CD4-positive, CD25-positive, alpha-beta regulatory T cell (primary cell): ENCODE measurements around the gene CCDC134. TPM values are rescaled to one million over a fixed set of nuclear protein-coding genes. Genes with fewer than 3 reads are reported as not detected.

ENCODE experiments used
- ATAC-seq, 2 donors: fragments of 150-1000 bp; cut with Tn5 transposase; one replicate each; pipeline ENCODE4 v1.10.0; 2021; ENCODE audit warnings: low read depth in 2 of 2, moderate number of reproducible peaks in 2 of 2, moderate library complexity in 1 of 2
- DNase-seq, 3 donors: peaks; one replicate each; pipeline versions ENCODE4 v3.0.0 to v3.0.0-alpha.2; 2012 to 2022; ENCODE audit warnings: mixed read lengths in 1 of 3
- H3K27ac ChIP-seq: one replicate; pipeline ENCODE4 v1.7.0; 2013; ENCODE audit warnings: mild to moderate bottlenecking, low read length; ENCODE audit not compliant: insufficient read depth, poor library complexity, severe bottlenecking
- H3K27me3 ChIP-seq: one replicate; pipeline ENCODE4 v1.7.0; 2013; ENCODE audit warnings: low read length; ENCODE audit not compliant: control insufficient read depth, insufficient read depth
- H3K36me3 ChIP-seq: one replicate; pipeline ENCODE4 v1.7.0; 2013; ENCODE audit warnings: mild to moderate bottlenecking, low read length, moderate library complexity; ENCODE audit not compliant: control insufficient read depth, insufficient read depth
- H3K4me1 ChIP-seq: 2 replicates; pipeline ENCODE4 v1.7.0; 2013; ENCODE audit warnings: mild to moderate bottlenecking, low read length; ENCODE audit not compliant: insufficient read depth, control insufficient read depth, poor library complexity, severe bottlenecking
- H3K4me3 ChIP-seq: one replicate; pipeline ENCODE4 v1.7.0; 2013; ENCODE audit warnings: low read depth, mild to moderate bottlenecking, low read length, moderate library complexity
- H3K9me3 ChIP-seq, 2 experiments: 1 replicate in 1 of 2; 2 replicates in 1 of 2; pipeline ENCODE4 v1.7.0; 2013; ENCODE audit warnings: low read length in 2 of 2, mild to moderate bottlenecking in 1 of 2, moderate library complexity in 1 of 2; ENCODE audit not compliant: control insufficient read depth in 2 of 2
- H3K27ac Mint-ChIP-seq, 3 donors: one replicate each; pipeline ENCODE4 v1.8.0; 2020 to 2022; ENCODE audit warnings: mild to moderate bottlenecking in 3 of 3, mixed read lengths in 3 of 3, moderate library complexity in 2 of 3
- H3K27me3 Mint-ChIP-seq: one replicate; pipeline ENCODE4 v1.8.0; 2022; ENCODE audit warnings: mild to moderate bottlenecking, mixed read lengths
- H3K36me3 Mint-ChIP-seq: one replicate; pipeline ENCODE4 v1.8.0; 2020; ENCODE audit warnings: mixed read lengths
- H3K4me1 Mint-ChIP-seq, 4 donors: one replicate each; pipeline ENCODE4 v1.8.0; 2020 to 2022; ENCODE audit warnings: mixed read lengths in 4 of 4, mild to moderate bottlenecking in 1 of 4
- H3K4me3 Mint-ChIP-seq, 4 donors: one replicate each; pipeline ENCODE4 v1.8.0; 2020 to 2022; ENCODE audit warnings: mild to moderate bottlenecking in 4 of 4, mixed read lengths in 4 of 4, moderate library complexity in 3 of 4
- H3K9me3 Mint-ChIP-seq, 7 donors: one replicate each; pipeline ENCODE4 v1.8.0; 2020 to 2022; ENCODE audit warnings: mixed read lengths in 7 of 7, mild to moderate bottlenecking in 3 of 7, moderate library complexity in 2 of 7
- polyA plus RNA-seq, 4 donors: library from polyadenylated mRNA; unstranded; fragments of 300-500 nt; fragmentation: Illumina TruSeq; gene quantifications; one replicate each; pipeline ENCODE4 v1.2.3, GENCODE V29; 2021
- total RNA-seq: library from RNA; stranded (reverse); gene quantifications from one replicate; pipeline ENCODE4 v1.2.3, GENCODE V29; 2022

The CCDC134 gene
- total and polyA plus RNA-seq, 5 donors from 2014 or later = 3.6 to 21.1 (median 5.9) TPM

DNA sequence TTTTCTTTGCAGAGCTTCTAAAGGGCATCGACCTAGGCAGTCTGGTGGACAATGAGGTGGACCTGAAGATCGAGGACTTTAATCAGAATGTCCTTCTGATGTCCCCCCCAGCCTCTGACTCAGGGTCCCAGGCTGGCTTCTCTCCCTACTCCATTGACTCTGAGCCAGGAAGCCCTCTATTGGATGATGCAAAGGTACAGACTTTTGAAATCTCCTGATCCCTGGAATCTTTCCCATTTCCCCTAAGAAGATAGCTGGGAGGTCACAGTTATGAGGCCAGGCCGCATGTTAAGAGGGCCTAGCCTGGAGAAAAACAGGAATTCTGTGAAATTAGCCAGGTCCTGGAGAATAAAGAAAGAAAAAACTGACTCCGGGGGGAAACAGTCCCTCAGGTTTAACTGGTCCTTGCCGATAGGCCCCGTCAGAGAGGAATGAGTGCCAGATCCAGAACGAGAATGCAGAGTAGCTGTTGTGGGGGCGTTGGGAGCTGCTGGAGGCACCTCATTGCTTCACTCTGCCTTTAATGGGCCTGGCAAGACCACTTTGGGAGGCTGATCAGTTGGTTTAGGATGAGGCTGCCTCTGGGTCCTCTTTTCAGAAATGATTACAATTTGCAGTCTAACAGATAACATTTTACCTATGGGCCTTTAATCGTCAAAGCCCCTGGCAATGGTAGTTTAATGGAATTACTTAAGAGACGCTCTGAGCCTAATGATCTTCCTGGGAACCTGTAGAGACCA, 75.2 kb downstream of the CCDC134 start:
- Mint-ChIP-seq H3K27me3 (no peaks in the 10 kb centered on the region), H3K27ac (peak overlapping the region in 2 of 3 donors; percentile 71 to 73), H3K9me3 (no peaks in the 10 kb centered on the region), H3K4me3 (no peak overlapping the region), H3K36me3 (peaks cover 35% of the 10 kb centered on the region), H3K4me1 (peaks cover 6 to 11% (median 8%) of the 10 kb centered on the region in 4 donors)
- H3K27ac ChIP-seq = no peak overlapping the region
- H3K27me3 ChIP-seq = no peaks in the 10 kb centered on the region
- H3K4me3 ChIP-seq = no peak overlapping the region
- no peak for DNase-seq
- ATAC-seq = no peak
- H3K36me3 ChIP-seq = peaks cover 64% of the 10 kb centered on the region
- H3K4me1 ChIP-seq = no peaks in the 10 kb centered on the region
- no peaks in the 10 kb centered on the region for H3K9me3 ChIP-seq

Other genes with a start within 250 kb of the CCDC134 start
- not detected for gene CSDC2, start 239.7 kb upstream of the CCDC134 start, total RNA-seq
- gene CSDC2, start 239.7 kb upstream of the CCDC134 start, polyA plus RNA-seq = not detected
- 37.4 TPM for gene PMM1, start 210.8 kb upstream of the CCDC134 start, total RNA-seq
- 10 to 100 TPM; 41.8 to 56.0 (median 49.3) TPM for gene PMM1, start 210.8 kb upstream of the CCDC134 start, polyA plus RNA-seq
- 30.5 TPM for gene DESI1, start 179.6 kb upstream of the CCDC134 start, total RNA-seq
- 10 to 100 TPM in 3 of 4 donors, 1 to 10 TPM in 1; 8.6 to 22.8 (median 15.5) TPM for gene DESI1, start 179.6 kb upstream of the CCDC134 start, polyA plus RNA-seq
- gene XRCC6, start 179.4 kb upstream of the CCDC134 start, total RNA-seq = 167 TPM
- gene XRCC6, start 179.4 kb upstream of the CCDC134 start, polyA plus RNA-seq = 100 to 1,000 TPM; 413 to 484 (median 460) TPM
- gene SNU13, start 111.8 kb upstream of the CCDC134 start, total RNA-seq = 159 TPM
- gene SNU13, start 111.8 kb upstream of the CCDC134 start, polyA plus RNA-seq = 100 to 1,000 TPM; 303 to 341 (median 316) TPM
- 106 TPM for gene MEI1, start 101.2 kb upstream of the CCDC134 start, total RNA-seq
- gene MEI1, start 101.2 kb upstream of the CCDC134 start, polyA plus RNA-seq = 100 to 1,000 TPM; 175 to 288 (median 253) TPM
- 98.6 TPM for gene SREBF2, start 32.4 kb downstream of the CCDC134 start, total RNA-seq
- 10 to 100 TPM; 12.8 to 14.7 (median 13.5) TPM for gene SREBF2, start 32.4 kb downstream of the CCDC134 start, polyA plus RNA-seq
- 0.27 TPM for gene SHISA8, start 114.4 kb downstream of the CCDC134 start, total RNA-seq
- under 1 TPM in 1 of 4 donors, not detected in 3; 0.28 TPM for gene SHISA8, start 114.4 kb downstream of the CCDC134 start, polyA plus RNA-seq
- gene TNFRSF13C, start 126.1 kb downstream of the CCDC134 start, total RNA-seq = 10.1 TPM
- 1 to 10 TPM; 1.2 to 3.6 (median 2.0) TPM for gene TNFRSF13C, start 126.1 kb downstream of the CCDC134 start, polyA plus RNA-seq
- 33.9 TPM for gene CENPM, start 146.5 kb downstream of the CCDC134 start, total RNA-seq
- 10 to 100 TPM; 52.9 to 75.7 (median 65.8) TPM for gene CENPM, start 146.5 kb downstream of the CCDC134 start, polyA plus RNA-seq
- gene SEPTIN3, start 168.8 kb downstream of the CCDC134 start, total RNA-seq = 0.67 TPM
- gene SEPTIN3, start 168.8 kb downstream of the CCDC134 start, polyA plus RNA-seq = under 1 TPM in 3 of 4 donors, not detected in 1; 0.11 to 0.49 (median 0.39) TPM
- 2.9 TPM for gene WBP2NL, start 198.1 kb downstream of the CCDC134 start, total RNA-seq
- 1 to 10 TPM in 1 of 4 donors, under 1 TPM in 3; 0.46 to 1.5 (median 0.62) TPM for gene WBP2NL, start 198.1 kb downstream of the CCDC134 start, polyA plus RNA-seq